Activated CD8-positive, alpha-beta memory T cell treated with anti-CD3 and anti-CD28 coated beads for 4 hours (primary cell): Measurements from ENCODE around the gene TNRC6C.

ENCODE experiments used
- DNase-seq, 2 donors: peaks; one replicate each; pipeline ENCODE4 v3.0.0-alpha.2; 2020; ENCODE audit warnings: low read depth in 2 of 2

Gene TNRC6C, protein sequence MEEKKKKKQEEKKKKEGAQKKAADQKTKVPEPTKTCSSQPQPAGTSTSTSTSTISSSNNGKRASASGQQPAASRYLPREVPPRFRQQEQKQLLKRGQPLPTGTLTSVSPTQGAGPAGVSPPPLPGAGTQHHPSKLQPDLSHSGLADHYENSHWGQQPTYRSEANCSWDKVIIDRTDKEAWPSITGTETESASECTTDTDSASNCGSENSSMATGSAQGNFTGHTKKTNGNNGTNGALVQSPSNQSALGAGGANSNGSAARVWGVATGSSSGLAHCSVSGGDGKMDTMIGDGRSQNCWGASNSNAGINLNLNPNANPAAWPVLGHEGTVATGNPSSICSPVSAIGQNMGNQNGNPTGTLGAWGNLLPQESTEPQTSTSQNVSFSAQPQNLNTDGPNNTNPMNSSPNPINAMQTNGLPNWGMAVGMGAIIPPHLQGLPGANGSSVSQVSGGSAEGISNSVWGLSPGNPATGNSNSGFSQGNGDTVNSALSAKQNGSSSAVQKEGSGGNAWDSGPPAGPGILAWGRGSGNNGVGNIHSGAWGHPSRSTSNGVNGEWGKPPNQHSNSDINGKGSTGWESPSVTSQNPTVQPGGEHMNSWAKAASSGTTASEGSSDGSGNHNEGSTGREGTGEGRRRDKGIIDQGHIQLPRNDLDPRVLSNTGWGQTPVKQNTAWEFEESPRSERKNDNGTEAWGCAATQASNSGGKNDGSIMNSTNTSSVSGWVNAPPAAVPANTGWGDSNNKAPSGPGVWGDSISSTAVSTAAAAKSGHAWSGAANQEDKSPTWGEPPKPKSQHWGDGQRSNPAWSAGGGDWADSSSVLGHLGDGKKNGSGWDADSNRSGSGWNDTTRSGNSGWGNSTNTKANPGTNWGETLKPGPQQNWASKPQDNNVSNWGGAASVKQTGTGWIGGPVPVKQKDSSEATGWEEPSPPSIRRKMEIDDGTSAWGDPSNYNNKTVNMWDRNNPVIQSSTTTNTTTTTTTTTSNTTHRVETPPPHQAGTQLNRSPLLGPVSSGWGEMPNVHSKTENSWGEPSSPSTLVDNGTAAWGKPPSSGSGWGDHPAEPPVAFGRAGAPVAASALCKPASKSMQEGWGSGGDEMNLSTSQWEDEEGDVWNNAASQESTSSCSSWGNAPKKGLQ (N-terminal part only)

DNA sequence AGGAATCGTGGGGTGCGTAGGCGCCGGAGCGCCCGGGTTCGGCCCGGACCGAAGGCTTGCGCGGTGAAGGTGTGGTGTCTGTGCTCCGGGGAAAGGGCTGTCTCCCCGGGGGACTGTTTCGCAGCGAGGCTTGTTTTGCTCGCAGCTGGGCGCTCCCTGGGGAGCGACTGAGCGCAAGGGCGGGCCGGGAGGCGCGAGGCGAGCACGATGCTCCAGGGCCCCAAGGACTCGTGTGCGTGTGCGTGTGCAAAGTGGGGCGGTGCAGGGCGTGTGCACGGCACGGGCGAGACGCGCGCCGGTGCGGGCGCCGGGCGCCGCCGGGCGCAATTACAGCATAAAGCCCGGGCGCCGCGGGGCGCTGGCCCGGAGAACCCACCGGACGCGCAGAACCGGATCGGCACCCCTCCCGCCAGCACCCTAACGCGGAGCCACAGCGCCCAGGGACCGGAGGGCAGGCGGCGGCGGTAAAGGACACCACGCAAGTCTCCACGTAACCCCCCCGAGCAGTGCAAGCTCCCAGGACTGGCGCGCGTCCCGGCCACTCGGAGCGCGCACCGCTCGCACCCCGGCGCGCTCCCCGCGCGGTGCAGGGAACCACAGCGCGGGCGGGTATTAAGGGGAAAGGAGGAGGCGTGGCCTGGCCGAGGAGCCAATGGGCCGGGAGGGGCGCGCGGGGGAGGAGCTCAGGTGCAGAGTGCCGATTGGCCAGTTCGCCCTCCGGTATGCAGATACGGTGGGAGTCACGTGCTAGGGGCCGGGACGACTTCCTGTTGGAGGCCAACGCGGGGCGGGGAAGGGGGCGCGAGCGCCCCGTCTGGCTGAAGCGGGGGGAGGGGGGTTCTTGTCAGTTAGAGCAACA lies at the start of gene TNRC6C:
Gene TNRC6C (plus strand): TSS at position 847 of the 859 bp plus-strand sequence. CDS start 45,504 bp downstream, outside the sequence.
- DNase-seq: peak; percentile 100

DNA sequence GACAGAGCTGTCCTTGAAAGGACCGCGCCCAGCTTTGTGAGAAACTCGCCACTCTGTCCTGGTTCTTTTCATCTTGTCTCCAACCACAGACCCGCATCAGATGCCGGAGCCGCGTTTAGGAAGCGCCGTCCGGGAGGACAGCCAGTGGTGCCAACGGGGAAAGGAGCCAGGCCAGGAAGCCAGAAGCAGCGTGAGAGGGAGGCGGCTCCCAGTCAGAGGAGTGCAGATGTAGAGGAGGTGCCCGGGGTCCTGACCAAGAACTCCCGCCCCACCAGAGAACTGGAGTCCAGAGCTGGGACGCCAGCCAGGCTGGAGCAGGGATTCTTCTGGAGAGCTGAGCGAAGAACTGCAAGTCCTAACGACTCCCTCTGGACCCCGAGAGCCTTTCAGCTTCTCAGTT lies 49.3 kb upstream of the TNRC6C start:
- DNase-seq: no peak

DNA sequence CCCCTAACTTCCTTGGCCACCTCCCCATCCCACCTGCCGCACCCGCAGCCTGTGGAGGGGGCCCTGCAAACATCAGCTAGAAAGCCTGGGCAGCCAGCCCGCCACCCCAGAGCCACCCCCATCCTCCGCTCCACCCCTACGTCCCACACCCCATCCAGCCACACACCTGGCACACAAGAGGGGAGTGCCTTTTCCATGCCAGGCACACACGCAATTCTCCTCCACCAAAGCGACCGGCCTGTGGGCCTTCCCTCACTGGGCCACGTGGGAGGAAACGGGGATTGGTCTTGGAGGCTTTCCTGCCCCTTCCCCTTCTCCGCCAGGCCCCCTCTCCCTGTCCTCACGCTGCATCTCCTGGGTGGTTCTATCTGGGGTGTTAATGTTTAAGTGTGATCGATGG lies 48.7 kb upstream of the TNRC6C start:
- DNase-seq: no peak

DNA sequence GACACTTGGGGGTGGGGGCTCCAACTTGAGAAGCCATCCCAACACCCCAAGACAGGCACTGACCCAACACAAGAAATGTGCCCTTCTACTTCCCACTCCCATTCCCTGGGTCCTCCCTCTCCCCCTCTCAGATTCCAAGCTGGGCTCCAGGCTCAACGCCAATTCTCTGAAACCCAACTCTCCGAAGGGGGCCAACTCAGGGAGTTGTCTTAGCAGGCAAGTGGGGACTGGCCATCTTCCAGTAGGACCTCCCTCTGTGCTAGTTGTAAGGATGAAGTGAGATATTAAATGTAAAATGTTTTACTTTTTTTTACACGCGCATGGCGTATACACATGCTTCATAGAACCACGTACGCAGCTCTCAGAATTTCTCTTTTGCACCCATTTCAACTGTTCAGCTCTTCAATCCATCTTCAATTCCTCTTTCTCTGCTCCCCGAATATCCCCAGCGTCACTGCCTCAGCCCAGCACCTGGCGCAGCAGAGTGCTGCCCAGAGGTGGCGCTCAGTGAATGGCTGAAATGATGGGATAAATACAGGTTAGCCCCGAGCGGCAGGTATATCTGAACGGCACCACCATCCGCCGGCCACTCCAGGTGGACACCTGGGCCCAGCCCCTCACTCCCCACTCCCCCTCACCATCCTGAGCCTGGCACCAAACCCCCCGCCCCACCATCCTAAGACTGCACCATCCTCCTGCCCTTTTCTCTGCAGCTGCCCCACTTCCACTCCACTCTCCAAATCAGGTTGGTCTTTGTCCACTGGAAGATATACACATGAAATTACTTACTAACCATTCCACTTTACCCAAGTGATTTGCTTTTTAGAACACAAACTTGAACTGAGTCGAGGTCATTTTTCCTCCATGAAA lies 43.9 kb upstream of the TNRC6C start:
- no peak for DNase-seq

DNA sequence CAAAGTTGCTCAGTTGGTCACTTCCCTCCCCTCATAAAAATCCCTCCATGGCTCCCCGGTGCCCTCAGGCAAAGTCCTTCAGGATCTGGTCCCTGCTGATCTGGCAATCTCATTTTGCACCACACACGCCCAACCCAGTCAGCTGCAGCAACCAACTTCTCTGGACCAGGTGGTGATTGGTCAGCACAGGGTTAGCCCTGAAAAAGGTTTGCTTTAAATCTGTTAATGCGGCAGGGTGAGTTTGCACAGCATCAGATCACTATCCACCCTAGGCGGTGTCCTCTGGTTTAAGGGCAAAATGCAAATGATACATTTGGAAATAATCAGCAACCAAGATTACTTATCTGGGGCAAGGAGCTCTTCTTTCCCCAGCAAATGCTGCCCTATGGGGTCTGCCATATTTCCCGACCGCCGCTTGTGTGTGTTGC lies 42.9 kb upstream of the TNRC6C start:
- DNase-seq: no peak

DNA sequence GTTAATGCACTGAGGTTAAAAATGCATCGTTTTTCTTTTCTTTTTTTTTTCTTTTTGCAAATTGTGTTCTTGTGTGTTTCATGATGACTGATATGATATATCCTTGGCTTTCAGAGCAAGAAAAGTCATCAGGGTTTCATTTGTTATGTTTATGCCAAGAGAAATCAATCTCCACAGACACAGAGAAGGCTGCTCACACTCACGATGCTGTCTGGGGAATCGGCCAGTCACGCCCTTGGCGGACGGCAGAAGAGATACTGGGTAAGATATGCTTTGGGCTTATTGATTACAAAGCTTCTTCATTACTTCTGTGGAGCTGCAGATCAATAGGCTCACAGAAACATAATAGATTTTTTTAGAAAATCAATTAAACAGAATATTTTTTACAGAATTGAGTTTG lies 42.2 kb upstream of the TNRC6C start:
- no peak for DNase-seq

DNA sequence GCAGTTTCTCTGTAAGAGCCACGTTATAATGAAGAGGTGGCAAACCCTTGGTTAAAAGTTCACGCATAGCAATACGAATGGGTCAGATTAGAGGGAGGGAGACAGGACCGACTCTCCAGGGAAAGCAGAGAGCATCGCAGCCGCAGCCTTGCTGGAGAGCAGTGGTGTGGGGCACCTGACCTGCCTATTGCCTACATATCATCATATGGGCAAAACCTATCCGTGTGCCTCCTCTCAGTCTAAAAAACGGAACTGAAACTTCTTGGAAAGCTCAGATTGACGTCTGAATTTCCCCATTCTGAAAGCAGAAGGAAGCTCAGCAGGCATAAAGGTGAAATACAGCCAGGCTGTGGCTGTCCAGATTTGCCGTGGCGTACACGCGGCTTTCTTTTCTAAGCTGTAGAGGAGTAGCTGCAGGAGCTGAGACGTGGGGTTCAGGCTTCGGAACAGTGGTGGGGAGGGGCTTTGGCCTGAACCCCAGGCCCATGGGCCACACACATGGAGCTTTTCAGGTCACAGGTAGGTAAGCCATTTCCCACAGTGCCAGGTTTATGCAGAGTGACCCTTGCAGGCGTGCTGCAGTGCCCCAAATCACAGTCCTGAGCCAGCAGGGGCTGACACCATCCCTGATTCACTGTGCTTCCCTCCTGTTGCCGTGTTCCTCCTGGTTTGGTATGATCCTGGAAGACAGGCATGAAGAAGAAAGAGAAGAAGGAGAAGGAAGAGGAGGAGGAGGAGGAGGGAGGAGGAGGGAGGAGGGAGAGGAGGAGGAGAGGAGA lies 41.6 kb upstream of the TNRC6C start:
- no peak for DNase-seq

DNA sequence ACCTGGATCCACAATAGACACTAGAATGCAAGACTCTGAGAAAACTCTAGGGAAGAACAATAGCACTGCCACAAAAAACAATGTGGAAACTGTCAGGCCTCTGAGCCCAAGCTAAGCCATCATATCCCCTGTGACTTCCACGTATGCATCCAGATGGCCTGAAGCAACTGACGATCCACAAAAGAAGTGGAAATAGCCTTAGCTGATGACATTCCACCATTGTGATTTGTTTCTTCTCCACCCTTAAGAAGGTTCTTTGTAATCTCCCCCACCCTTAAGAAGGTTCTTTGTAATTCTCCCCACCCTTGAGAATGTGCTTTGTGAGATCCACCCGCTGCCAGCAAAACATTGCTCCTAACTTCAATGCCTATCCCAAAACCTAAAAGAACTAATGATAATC lies 39.2 kb upstream of the TNRC6C start:
- no peak for DNase-seq

DNA sequence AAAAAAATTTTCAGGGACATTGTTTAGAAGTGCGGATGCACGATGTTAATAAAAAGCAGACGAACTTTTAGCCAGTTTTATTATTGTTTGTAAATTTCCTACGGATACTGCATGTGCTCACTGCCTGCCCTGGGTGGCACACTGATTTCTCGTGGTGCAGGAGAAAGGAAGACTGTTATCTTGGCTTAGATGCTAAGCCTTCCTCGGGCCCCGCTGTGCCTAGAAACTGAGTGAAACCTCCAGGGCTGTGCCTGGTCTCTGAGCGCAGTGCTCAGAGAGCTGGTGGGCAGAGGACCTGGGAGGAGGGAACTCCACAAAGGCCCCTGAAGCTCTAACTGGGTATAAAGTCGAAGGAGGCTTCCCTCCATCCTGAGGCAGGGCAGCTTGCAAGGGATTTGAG lies 35.4 kb upstream of the TNRC6C start:
- no peak for DNase-seq

DNA sequence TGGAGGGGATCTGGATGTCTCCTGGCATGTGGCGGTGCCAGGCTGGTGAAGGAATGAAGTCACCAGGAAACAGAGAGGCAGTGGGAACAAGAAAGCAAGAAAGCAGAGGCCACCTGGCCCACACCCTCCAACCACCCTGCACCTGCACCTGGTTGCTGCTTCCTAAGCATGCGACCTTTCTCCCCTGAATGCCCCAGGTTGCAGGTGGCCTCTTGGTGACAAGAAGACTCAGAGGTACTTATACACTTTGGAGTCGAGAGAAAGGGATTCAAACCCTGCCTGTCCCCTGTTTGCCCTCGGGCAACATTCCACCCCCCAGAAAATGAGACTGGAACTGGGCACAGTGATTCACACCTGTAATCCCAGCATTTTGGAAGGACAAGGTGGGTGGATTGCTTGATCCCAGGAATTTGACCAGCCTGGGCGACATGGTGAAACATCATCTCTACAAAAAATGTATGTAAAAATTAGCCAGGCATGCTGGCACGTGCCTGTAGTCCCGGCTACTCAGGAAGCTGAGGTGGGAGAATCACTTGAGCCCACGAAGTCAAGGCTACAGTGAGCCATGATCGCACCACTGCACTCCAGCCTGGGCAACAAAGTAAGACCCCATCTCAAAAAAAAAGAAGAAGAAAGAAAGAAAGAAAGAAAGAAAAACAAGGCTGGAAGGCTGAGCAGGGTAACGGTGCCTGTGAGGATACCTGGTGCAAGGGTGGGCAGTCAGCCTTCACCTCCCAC lies 34.6 kb upstream of the TNRC6C start:
- no peak for DNase-seq

DNA sequence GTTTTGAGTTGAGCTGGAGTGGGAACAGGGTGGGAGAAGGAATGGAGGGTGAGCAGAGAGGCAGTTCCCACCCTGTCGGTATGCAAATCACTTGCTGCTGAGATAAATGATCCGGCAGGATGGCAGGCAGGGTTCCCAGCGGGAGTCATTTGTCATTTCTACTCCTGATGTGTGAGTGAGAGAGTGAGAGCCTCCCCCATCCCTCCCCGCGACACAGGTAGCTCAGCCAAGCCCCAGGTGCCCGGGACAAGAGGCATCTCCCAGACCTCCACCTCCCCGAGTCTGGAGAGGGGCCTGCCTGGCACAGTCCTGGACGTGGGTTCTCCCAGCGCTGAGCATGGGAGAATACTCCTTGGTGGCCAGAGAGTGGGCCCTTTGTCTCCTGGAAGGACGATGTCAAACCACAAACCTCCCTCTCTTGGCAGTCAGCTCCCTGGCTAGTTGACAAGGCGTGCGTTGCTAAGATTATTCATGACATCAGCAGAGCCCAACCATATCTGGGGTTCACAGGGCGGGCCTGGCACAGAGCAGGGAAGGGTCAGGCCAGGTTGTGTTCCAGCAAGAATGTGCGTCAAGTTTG lies 33.7 kb upstream of the TNRC6C start:
- no peak for DNase-seq

DNA sequence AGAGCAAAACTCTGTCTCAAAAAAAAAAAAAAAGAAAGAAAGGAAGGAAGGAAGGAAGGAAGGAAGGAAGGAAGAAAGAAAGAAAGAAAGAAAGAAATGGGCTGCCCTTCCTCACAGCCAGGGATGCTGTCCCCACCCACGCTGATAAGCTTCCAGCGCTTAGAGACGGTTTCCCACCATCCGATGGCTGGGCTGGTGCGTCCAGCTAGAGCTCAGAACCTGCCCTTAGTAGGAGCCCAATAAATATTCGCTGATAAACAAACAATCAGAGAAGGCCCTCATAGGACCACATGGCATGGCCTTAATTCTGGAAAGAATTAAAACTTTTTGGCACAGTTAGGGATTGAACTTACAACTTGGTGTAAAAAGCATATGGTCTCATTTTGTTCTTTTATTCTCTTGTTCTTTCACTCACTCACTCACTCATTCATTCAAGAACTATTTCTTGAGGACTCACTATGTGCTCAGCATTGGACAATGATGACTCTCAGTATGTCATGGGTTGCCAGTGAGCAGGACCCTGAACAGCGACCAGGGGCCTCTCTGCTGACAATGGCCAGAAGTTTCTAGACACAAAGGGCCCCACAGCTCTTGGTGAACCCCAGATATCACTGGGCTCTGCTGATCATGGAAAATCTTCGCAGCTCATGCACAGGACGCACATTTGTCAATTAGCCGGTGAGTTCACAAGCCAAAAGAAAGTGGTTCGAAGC lies 32.5 kb upstream of the TNRC6C start:
- DNase-seq: no peak

DNA sequence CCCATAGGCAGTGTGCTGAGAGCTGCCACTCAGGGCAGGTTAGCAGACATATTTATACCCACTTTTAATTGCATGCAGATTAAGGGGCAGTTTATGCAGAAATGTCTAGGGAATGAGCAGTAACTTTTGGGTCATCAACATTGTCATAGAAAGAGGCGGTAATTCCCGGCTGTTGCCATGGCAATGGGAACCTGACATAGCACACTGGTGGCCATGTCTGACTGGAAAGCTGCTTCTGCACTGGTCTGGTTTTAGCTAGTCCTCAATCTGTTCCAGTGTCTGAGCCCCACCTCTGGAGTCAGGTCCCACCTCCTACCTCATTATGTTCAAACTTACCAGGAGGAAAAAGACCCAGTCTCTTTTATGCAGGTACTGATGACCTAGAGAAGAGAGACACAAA lies 31.5 kb upstream of the TNRC6C start:
- DNase-seq: no peak

DNA sequence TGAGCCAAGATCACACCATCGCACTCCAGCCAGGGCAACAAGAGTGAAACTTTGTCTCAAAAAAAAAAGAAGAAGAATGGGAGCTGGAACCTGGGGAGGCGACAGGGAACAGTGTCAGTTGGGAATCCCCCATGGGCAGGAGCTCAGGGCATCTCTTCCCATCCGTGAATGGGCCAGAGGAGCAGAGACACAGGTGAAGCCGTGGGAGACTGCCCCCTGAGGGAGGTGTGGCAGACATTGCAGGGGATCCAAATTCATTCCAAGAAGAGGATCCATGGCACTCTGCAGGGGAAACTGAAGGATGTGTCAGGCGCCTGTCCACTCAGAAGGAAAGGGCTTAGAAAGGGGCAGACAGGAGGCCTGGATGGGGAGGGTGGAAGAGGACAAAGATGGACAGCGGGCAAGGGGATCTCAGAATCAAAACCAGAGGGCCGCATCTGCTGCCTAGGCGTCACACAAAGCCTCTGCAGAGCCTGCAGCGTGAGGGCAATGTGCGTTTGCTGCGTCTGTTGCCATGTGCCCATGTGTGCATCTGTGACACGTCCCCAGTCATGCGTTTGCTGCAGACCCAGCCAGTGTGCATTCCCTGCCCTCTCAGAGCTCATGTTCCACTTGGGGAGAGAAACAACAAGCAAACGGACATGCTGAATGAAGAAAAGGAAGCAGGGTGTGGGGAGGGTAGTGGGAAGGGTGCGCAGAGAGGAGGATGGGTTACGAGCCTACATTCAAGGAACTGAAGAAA lies 30.6 kb upstream of the TNRC6C start:
- DNase-seq: no peak

DNA sequence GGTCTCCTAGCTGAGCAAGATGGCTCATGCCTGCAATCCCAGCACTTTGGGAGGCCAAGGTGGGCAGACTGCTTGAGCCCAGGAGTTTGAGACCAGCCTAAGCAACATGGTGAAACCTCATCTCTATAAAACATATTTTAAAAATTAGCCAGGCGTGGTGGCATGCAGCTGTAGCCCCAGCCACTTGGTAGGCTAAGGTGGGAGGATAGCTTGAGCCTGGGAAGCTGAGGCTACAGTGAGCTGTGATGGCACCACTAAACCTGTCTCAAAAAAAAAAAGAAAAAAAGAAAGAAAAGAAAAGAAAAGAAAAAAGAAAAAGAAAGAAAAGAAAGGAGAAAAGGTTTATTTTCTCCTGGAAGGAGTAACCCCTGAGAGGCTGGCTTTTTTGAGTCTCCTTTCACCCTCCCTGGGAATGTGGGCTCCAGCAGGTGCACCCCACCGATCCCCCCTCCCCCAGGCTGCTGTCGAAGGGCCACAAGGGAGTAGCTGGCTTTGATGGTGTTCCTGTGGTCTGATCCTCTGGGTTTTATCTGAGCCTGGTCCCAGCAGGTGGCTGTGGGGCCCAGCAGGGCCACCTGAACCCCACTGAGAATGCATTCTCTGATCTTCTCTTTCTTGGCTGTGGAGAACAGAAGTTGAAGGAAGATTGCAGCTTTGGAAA lies 29.9 kb upstream of the TNRC6C start:
- no peak for DNase-seq

DNA sequence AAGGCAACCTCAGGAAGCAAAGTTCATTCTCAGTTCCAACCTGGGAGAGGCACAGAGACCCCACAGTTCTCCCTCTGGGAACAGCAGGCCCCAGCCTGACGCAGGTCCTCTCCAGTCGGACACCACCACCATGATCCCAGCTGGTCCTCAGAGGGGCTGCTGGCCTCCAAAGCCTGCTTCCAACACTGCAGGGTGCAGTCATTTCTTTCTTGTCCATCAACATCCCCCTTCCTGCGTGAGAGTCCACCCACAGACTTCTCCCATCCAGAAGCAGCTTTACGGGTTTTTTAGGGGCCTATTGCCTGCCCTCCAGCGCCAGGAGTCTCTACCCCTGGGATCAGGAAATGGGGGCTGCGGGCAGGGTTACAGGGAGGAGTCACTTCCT lies 29.3 kb upstream of the TNRC6C start:
- DNase-seq: no peak
